GM08714 (cell line): ENCODE results near the gene U2AF1.
"Not testable (repeated sequence)": the region's sequence is repeated elsewhere in the genome, so short reads cannot be mapped to it uniquely, and the experiment has no call there.

ENCODE experiments used
- H3K4me3 ChIP-seq: fragments of 200-500 bp; sonication (Bioruptor generic); 2 replicates; pipeline ENCODE4 v1.5.1; 2014; ENCODE audit warnings: mild to moderate bottlenecking, low read length, inconsistent platforms

U2AF1 gene

GRCh38 chr21:43076643-43077042 lies 30.7 kb downstream of the U2AF1 start:
- not testable (repeated sequence) for H3K4me3 ChIP-seq

- H3K4me3 ChIP-seq = not testable (repeated sequence)
Observed at GRCh38 chr21:43076023-43076637, 31.2 kb downstream of the U2AF1 start.

- not testable (repeated sequence) for H3K4me3 ChIP-seq
Observed at GRCh38 chr21:43075170-43076022, 32.0 kb downstream of the U2AF1 start, which contains the start of gene CBS. TSS of gene CBS (minus strand) at chr21:43075835. CDS start at chr21:43072193, 3,642 bp downstream.

GRCh38 chr21:43074401-43075169 lies 32.8 kb downstream of the U2AF1 start:
- not testable (repeated sequence) for H3K4me3 ChIP-seq

GRCh38 chr21:43072742-43073141 lies 34.6 kb downstream of the U2AF1 start:
- not testable (repeated sequence) for H3K4me3 ChIP-seq

GRCh38 chr21:43069682-43070081 lies 37.7 kb downstream of the U2AF1 start:
- H3K4me3 ChIP-seq = not testable (repeated sequence)

GRCh38 chr21:43068065-43068464 lies 39.3 kb downstream of the U2AF1 start:
- H3K4me3 ChIP-seq = not testable (repeated sequence)

- not testable (repeated sequence) for H3K4me3 ChIP-seq
Observed at GRCh38 chr21:43066690-43067089, 40.7 kb downstream of the U2AF1 start.

GRCh38 chr21:43065991-43066390 lies 41.4 kb downstream of the U2AF1 start:
- not testable (repeated sequence) for H3K4me3 ChIP-seq

GRCh38 chr21:43064265-43064917 lies 43.0 kb downstream of the U2AF1 start:
- not testable (repeated sequence) for H3K4me3 ChIP-seq

- not testable (repeated sequence) for H3K4me3 ChIP-seq
Observed at GRCh38 chr21:43062955-43063664, 44.3 kb downstream of the U2AF1 start.

GRCh38 chr21:43053112-43053511 lies 54.3 kb downstream of the U2AF1 start:
- not testable (repeated sequence) for H3K4me3 ChIP-seq

GRCh38 chr21:43045876-43046821 lies 61.2 kb downstream of the U2AF1 start:
- not testable (repeated sequence) for H3K4me3 ChIP-seq

- H3K4me3 ChIP-seq = not testable (repeated sequence)
Observed at GRCh38 chr21:43045165-43045875, 62.0 kb downstream of the U2AF1 start.

- not testable (repeated sequence) for H3K4me3 ChIP-seq
Observed at GRCh38 chr21:43044547-43044946, 62.8 kb downstream of the U2AF1 start.

GRCh38 chr21:43043291-43043690 lies 64.1 kb downstream of the U2AF1 start:
- not testable (repeated sequence) for H3K4me3 ChIP-seq
